CD4-positive, alpha-beta T cell treated with Interleukin-2 at 100 ng/mL for 4 hours (primary cell): ENCODE data around the gene CPNE6.
"Not testable (repeated sequence)": the region's sequence is repeated elsewhere in the genome, so short reads cannot be mapped to it uniquely, and the experiment has no call there.

ENCODE experiments used
- DNase-seq: peaks from one replicate; pipeline ENCODE4 v3.0.0-alpha.2; 2020; ENCODE audit warnings: low spot score

CPNE6 gene

GRCh38 chr14:24071144-24071697, at the start of gene CPNE6:
TSS of gene CPNE6 (plus strand) at chr14:24071562. CDS start at chr14:24072937, 1,375 bp downstream.
- DNase-seq, result no peak

- not testable (repeated sequence) for DNase-seq
Observed at GRCh38 chr14:24024939-24025418, 46.4 kb upstream of the CPNE6 start.

GRCh38 chr14:24029687-24030086, 41.7 kb upstream of the CPNE6 start:
- DNase-seq, result not testable (repeated sequence)

GRCh38 chr14:24031331-24031730, 40.0 kb upstream of the CPNE6 start:
- not testable (repeated sequence) for DNase-seq

GRCh38 chr14:24032727-24033418, 38.5 kb upstream of the CPNE6 start:
- no peak for DNase-seq

- DNase-seq, result not testable (repeated sequence)
Observed at GRCh38 chr14:24035769-24036168, 35.6 kb upstream of the CPNE6 start.

GRCh38 chr14:24036169-24036962, 35.0 kb upstream of the CPNE6 start:
- DNase-seq, result peak; percentile 70

- DNase-seq, result not testable (repeated sequence)
Observed at GRCh38 chr14:24036963-24037657, 34.3 kb upstream of the CPNE6 start.

- no peak for DNase-seq
Observed at GRCh38 chr14:24037658-24038037, 33.7 kb upstream of the CPNE6 start.

GRCh38 chr14:24038686-24039085, 32.7 kb upstream of the CPNE6 start:
- no peak for DNase-seq

- no peak for DNase-seq
Observed at GRCh38 chr14:24040692-24041091, 30.7 kb upstream of the CPNE6 start.

- no peak for DNase-seq
Observed at GRCh38 chr14:24042746-24043145, 28.6 kb upstream of the CPNE6 start.

- DNase-seq, result not testable (repeated sequence)
Observed at GRCh38 chr14:24049002-24049401, 22.4 kb upstream of the CPNE6 start.

- not testable (repeated sequence) for DNase-seq
Observed at GRCh38 chr14:24050753-24051152, 20.6 kb upstream of the CPNE6 start.

GRCh38 chr14:24051176-24051788, 20.1 kb upstream of the CPNE6 start:
- no peak for DNase-seq

- DNase-seq, result peak; percentile 58
Observed at GRCh38 chr14:24051789-24052655, 19.3 kb upstream of the CPNE6 start, which contains the start of gene CARMIL3. TSS of gene CARMIL3 (plus strand) at chr14:24052009. CDS start at chr14:24052154, 145 bp downstream.

GRCh38 chr14:24052656-24053547, 18.5 kb upstream of the CPNE6 start:
- DNase-seq, result peak; percentile 78

- no peak for DNase-seq
Observed at GRCh38 chr14:24053548-24054323, 17.6 kb upstream of the CPNE6 start.

- no peak for DNase-seq
Observed at GRCh38 chr14:24054324-24054641, 17.1 kb upstream of the CPNE6 start.
